ENCODE data around the gene USF1.

The USF1 gene

DNA sequence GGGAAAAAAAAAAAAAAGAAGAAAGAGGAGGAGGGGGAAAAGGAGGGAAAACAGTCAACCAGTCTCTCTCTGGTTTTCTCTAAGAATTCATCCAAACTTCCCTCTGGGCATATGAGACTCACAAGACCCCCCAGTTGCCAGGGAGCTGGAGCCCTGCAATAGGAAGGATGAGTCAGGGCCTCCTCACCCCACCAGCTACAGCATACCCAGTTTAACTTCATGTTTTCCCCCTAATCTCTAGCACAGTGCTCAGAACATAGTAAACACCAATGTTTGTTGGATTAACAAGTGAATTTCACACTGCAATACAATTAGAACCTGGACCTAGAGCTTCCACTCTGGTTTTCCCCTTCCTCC is 32.7 kb downstream of the USF1 start:
- no peak overlapping the region for H4K8ac ChIP-seq (ENCODE audit: low read depth, low read length)
- H2BK5ac ChIP-seq (ENCODE audit: low read length), result no peak overlapping the region
- H3K4me2 ChIP-seq (ENCODE audit: low read length), result no peak overlapping the region
- DNase-seq, result no peak
- H3K27me3 ChIP-seq (ENCODE audit: insufficient read depth, low read length, poor library complexity), result no peaks in the 10 kb centered on the region
- H3K4ac ChIP-seq (ENCODE audit: low read depth, low read length), result no peak overlapping the region
- no peak overlapping the region for H3K4me3 ChIP-seq (ENCODE audit: low read length)
- no peak overlapping the region for H2AK5ac ChIP-seq (ENCODE audit: low read length)
- no peak overlapping the region for H3K27ac ChIP-seq (ENCODE audit: low read depth, low read length)
- no peak overlapping the region for H4K5ac ChIP-seq (ENCODE audit: low read length)
- no peak overlapping the region for H2BK15ac ChIP-seq (replicated peaks; ENCODE audit: low read depth)
- H3K79me2 ChIP-seq (ENCODE audit: control insufficient read depth, insufficient read depth, low read length), result peaks cover 73% of the 10 kb centered on the region
- peaks cover 12% of the 10 kb centered on the region for H3K4me1 ChIP-seq (ENCODE audit: control insufficient read depth, low read depth, low read length)
- H2BK120ac ChIP-seq (ENCODE audit: low read depth, low read length), result no peak overlapping the region
- H3K9ac ChIP-seq (ENCODE audit: low read length), result no peak overlapping the region
- H3K23ac ChIP-seq (ENCODE audit: low read length), result no peak overlapping the region
- H3K36me3 ChIP-seq (ENCODE audit: control insufficient read depth, insufficient read depth, low read length), result no peaks in the 10 kb centered on the region
- peaks cover 12% of the 10 kb centered on the region for H3K79me1 ChIP-seq (ENCODE audit: low read length)
- H3K18ac ChIP-seq (ENCODE audit: low read length), result no peak overlapping the region
- H3K56ac ChIP-seq (ENCODE audit: low read length), result no peak overlapping the region

DNA sequence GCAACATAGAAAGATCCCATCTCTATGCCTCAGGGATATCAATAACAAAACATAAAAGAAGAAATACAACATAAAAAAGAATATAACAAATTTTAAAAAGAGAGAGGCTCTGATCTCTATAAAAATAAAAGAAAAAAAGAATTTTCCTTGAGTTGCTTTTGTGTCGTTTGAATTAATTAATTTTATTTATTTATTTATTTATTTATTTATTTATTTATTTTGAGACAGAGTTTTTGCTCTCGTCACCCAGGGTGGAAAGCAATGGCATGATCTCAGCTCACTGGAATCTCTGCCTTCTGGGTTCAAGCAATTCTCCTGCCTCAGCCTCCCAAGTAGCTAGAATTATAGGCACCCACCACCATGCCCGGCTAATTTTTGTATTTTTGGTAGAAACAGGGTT is 33.4 kb downstream of the USF1 start:
- Histone ChIP-seq H3K79me2 (ENCODE audit: control insufficient read depth, insufficient read depth, low read length) (peaks cover 73% of the 10 kb centered on the region), H4K8ac (ENCODE audit: low read depth, low read length) (no peak overlapping the region), H3K36me3 (ENCODE audit: control insufficient read depth, insufficient read depth, low read length) (no peaks in the 10 kb centered on the region), H2BK120ac (ENCODE audit: low read depth, low read length) (no peak overlapping the region), H3K56ac (ENCODE audit: low read length) (no peak overlapping the region), H3K18ac (ENCODE audit: low read length) (no peak overlapping the region), H2AK5ac (ENCODE audit: low read length) (no peak overlapping the region), H3K27ac (ENCODE audit: low read depth, low read length) (no peak overlapping the region), H3K23ac (ENCODE audit: low read length) (no peak overlapping the region), H2BK15ac (replicated peaks; ENCODE audit: low read depth) (no peak overlapping the region), H2BK5ac (ENCODE audit: low read length) (no peak overlapping the region), H3K79me1 (ENCODE audit: low read length) (peaks cover 13% of the 10 kb centered on the region), H3K9ac (ENCODE audit: low read length) (no peak overlapping the region), H3K4me2 (ENCODE audit: low read length) (no peak overlapping the region), H3K27me3 (ENCODE audit: insufficient read depth, low read length, poor library complexity) (no peaks in the 10 kb centered on the region), H4K5ac (ENCODE audit: low read length) (no peak overlapping the region), H3K4me1 (ENCODE audit: control insufficient read depth, low read depth, low read length) (peaks cover 9% of the 10 kb centered on the region), H3K4me3 (ENCODE audit: low read length) (no peak overlapping the region), H3K4ac (ENCODE audit: low read depth, low read length) (no peak overlapping the region)
- no peak for DNase-seq
- WGBS (ENCODE audit: extremely low coverage, insufficient coverage, low lambda C conversion rate), result no CpG with 5 or more reads among the region's 3 CpGs

DNA sequence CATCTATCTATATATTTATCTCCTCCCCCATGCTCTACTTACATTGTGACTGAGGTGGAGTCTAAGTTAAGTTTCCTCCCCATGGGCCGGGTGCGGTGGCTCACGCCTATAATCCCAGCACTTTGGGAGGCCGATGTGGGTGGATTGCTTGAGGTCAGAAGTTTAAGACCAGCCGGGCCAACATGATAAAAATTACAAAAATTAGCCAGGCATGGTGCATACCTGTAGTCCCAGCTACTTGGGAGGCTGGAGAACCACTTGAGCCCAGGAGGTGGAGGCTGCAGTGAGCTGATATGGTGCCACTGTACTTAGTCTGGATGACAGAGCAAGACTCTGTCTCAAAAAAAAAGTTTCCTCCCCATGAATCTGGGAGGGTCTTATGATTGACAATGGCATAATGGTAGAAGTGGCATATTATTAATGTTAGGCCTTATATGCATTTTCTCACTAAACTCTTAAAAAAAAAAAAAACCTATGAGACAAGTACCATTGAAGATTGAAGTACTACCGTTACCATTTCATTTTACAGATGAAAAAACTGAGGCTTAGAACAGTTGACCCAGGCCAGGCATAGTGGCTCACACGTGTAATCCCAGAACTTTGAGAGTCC is 36.1 kb downstream of the USF1 start:
- H3K79me2 ChIP-seq (ENCODE audit: control insufficient read depth, insufficient read depth, low read length), result peaks cover 79% of the 10 kb centered on the region
- no CpG with 5 or more reads among the region's 7 CpGs for WGBS (ENCODE audit: extremely low coverage, insufficient coverage, low lambda C conversion rate)

DNA sequence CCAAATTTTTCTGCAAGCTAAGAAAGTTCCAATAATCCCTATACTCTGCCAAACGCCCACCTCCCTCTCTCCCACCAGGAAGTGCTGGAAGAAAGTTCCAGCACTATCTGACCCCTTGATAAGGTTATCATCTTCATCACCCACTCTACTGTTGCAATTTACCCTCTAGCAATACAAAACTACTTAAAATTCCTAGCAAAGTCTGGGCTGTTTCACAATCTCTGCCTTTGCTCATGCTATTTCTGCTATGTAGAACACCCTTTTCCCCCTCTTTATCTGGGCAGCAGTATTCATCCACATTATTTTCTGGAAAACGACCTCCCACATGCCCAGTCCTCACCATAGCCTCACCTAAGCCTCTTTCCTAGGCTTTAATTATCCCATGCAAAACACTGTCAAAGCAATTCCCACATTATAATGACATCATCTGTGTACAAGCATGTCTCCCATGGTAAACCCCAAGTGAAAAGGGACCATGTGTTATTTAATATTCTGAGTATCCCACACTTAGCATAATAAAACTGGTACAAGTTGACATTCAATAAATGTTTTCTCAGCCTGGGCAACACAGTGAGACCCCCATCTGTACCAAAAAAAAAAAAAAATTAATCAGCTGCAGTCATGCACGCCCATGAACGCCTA is 36.8 kb downstream of the USF1 start:
- H3K18ac ChIP-seq (ENCODE audit: low read length), result no peak overlapping the region

More for the DNA sequence above, 36.1 kb downstream of the USF1 start:
- no peak overlapping the region for H2BK5ac ChIP-seq (ENCODE audit: low read length)
- H3K4me2 ChIP-seq (ENCODE audit: low read length), result no peak overlapping the region
- H4K5ac ChIP-seq (ENCODE audit: low read length), result no peak overlapping the region
- H4K8ac ChIP-seq (ENCODE audit: low read depth, low read length), result no peak overlapping the region
- H2BK120ac ChIP-seq (ENCODE audit: low read depth, low read length), result no peak overlapping the region
- no peak overlapping the region for H3K27ac ChIP-seq (ENCODE audit: low read depth, low read length)
- no peak overlapping the region for H2AK5ac ChIP-seq (ENCODE audit: low read length)
- no peak overlapping the region for H3K4me3 ChIP-seq (ENCODE audit: low read length)
- no peak overlapping the region for H2BK15ac ChIP-seq (replicated peaks; ENCODE audit: low read depth)
- no peak overlapping the region for H3K23ac ChIP-seq (ENCODE audit: low read length)
- peaks cover 15% of the 10 kb centered on the region for H3K79me1 ChIP-seq (ENCODE audit: low read length)
- no peak overlapping the region for H3K18ac ChIP-seq (ENCODE audit: low read length)
- DNase-seq, result no peak
- H3K36me3 ChIP-seq (ENCODE audit: control insufficient read depth, insufficient read depth, low read length), result no peaks in the 10 kb centered on the region
- peaks cover 10% of the 10 kb centered on the region for H3K4me1 ChIP-seq (ENCODE audit: control insufficient read depth, low read depth, low read length)
- H3K27me3 ChIP-seq (ENCODE audit: insufficient read depth, low read length, poor library complexity), result no peaks in the 10 kb centered on the region
- no peak overlapping the region for H3K9ac ChIP-seq (ENCODE audit: low read length)
- H3K4ac ChIP-seq (ENCODE audit: low read depth, low read length), result no peak overlapping the region
- H3K56ac ChIP-seq (ENCODE audit: low read length), result no peak overlapping the region

DNA sequence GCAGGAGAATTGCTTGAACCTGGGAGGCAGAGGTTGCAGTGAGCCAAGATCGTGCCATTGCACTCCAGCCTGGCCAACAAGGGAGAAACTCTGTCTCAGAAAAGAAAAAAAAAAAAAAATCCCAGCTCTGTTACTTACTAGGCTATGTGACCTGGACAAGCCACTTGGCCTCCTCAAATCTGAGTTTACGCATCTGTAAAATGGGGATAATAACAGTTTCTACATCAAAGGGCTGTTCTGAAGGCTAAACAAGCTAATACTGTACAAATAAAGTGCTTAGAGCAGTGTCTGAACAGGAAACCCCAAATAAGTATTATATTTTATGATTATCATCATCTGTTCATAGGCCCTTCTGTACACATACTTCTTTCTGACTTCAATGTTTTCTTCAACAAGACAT is 38.4 kb downstream of the USF1 start:
- H3K4ac ChIP-seq (ENCODE audit: low read depth, low read length), result no peak overlapping the region
- no peak for DNase-seq
- WGBS (ENCODE audit: extremely low coverage, insufficient coverage, low lambda C conversion rate), result no CpG with 5 or more reads among the region's 2 CpGs

More for the DNA sequence above, 36.8 kb downstream of the USF1 start:
- no peak overlapping the region for H4K8ac ChIP-seq (ENCODE audit: low read depth, low read length)
- no peak overlapping the region for H2AK5ac ChIP-seq (ENCODE audit: low read length)
- no peaks in the 10 kb centered on the region for H3K27me3 ChIP-seq (ENCODE audit: insufficient read depth, low read length, poor library complexity)
- no peak overlapping the region for H3K27ac ChIP-seq (ENCODE audit: low read depth, low read length)
- WGBS (ENCODE audit: extremely low coverage, insufficient coverage, low lambda C conversion rate), result no CpG with 5 or more reads among the region's 4 CpGs
- peaks cover 6% of the 10 kb centered on the region for H3K4me1 ChIP-seq (ENCODE audit: control insufficient read depth, low read depth, low read length)
- no peak overlapping the region for H3K56ac ChIP-seq (ENCODE audit: low read length)
- H4K5ac ChIP-seq (ENCODE audit: low read length), result no peak overlapping the region
- H3K23ac ChIP-seq (ENCODE audit: low read length), result no peak overlapping the region
- no peak overlapping the region for H2BK5ac ChIP-seq (ENCODE audit: low read length)
- DNase-seq, result peak; percentile 70
- H3K4ac ChIP-seq (ENCODE audit: low read depth, low read length), result no peak overlapping the region
- no peaks in the 10 kb centered on the region for H3K36me3 ChIP-seq (ENCODE audit: control insufficient read depth, insufficient read depth, low read length)
- no peak overlapping the region for H2BK120ac ChIP-seq (ENCODE audit: low read depth, low read length)
- H3K79me2 ChIP-seq (ENCODE audit: control insufficient read depth, insufficient read depth, low read length), result peaks cover 80% of the 10 kb centered on the region
- peaks cover 13% of the 10 kb centered on the region for H3K79me1 ChIP-seq (ENCODE audit: low read length)
- H3K9ac ChIP-seq (ENCODE audit: low read length), result no peak overlapping the region
- no peak overlapping the region for H3K4me2 ChIP-seq (ENCODE audit: low read length)
- H2BK15ac ChIP-seq (replicated peaks; ENCODE audit: low read depth), result no peak overlapping the region
- H3K4me3 ChIP-seq (ENCODE audit: low read length), result no peak overlapping the region

DNA sequence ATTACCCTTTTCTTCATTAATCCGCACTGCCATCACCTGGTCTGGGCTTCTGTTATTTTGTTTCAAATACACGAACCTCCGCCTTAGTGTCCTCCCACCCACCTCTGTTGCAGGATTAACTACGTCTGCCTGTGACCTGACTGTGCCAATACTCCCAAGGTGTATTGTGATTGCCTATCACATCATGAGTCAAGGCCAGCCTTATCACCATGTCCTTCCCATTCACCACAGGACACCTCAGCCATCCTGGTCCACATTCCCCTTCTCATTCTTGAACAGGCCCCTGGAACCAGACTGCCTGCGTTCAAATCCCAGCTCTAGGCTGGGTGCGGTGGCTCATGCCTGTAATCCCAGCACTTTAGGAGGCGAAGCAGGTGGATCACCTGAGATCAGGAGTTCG is 39.2 kb downstream of the USF1 start:
- no peak overlapping the region for H3K4me2 ChIP-seq (ENCODE audit: low read length)
- peaks cover 4% of the 10 kb centered on the region for H3K4me1 ChIP-seq (ENCODE audit: control insufficient read depth, low read depth, low read length)
- H3K79me2 ChIP-seq (ENCODE audit: control insufficient read depth, insufficient read depth, low read length), result peaks cover 64% of the 10 kb centered on the region
- no peak overlapping the region for H3K4me3 ChIP-seq (ENCODE audit: low read length)
- no peak overlapping the region for H3K56ac ChIP-seq (ENCODE audit: low read length)
- no peaks in the 10 kb centered on the region for H3K36me3 ChIP-seq (ENCODE audit: control insufficient read depth, insufficient read depth, low read length)
- H2BK5ac ChIP-seq (ENCODE audit: low read length), result no peak overlapping the region
- no peak overlapping the region for H4K5ac ChIP-seq (ENCODE audit: low read length)
- H3K4ac ChIP-seq (ENCODE audit: low read depth, low read length), result no peak overlapping the region
- H3K23ac ChIP-seq (ENCODE audit: low read length), result no peak overlapping the region
- no peak overlapping the region for H3K9ac ChIP-seq (ENCODE audit: low read length)
- H2AK5ac ChIP-seq (ENCODE audit: low read length), result no peak overlapping the region
- no peak overlapping the region for H2BK120ac ChIP-seq (ENCODE audit: low read depth, low read length)
- DNase-seq, result peak; percentile 87
- no peak overlapping the region for H3K27ac ChIP-seq (ENCODE audit: low read depth, low read length)
- no peak overlapping the region for H4K8ac ChIP-seq (ENCODE audit: low read depth, low read length)
- no peak overlapping the region for H3K18ac ChIP-seq (ENCODE audit: low read length)
- peaks cover 13% of the 10 kb centered on the region for H3K79me1 ChIP-seq (ENCODE audit: low read length)
- no CpG with 5 or more reads among the region's 8 CpGs for WGBS (ENCODE audit: extremely low coverage, insufficient coverage, low lambda C conversion rate)
- H3K27me3 ChIP-seq (ENCODE audit: insufficient read depth, low read length, poor library complexity), result no peaks in the 10 kb centered on the region
- H2BK15ac ChIP-seq (replicated peaks; ENCODE audit: low read depth), result no peak overlapping the region

More for the DNA sequence above, 38.4 kb downstream of the USF1 start:
- H3K4me1 ChIP-seq (ENCODE audit: control insufficient read depth, low read depth, low read length), result peaks cover 4% of the 10 kb centered on the region
- no peak overlapping the region for H2BK5ac ChIP-seq (ENCODE audit: low read length)
- no peak overlapping the region for H3K56ac ChIP-seq (ENCODE audit: low read length)
- H2AK5ac ChIP-seq (ENCODE audit: low read length), result no peak overlapping the region
- H3K27ac ChIP-seq (ENCODE audit: low read depth, low read length), result no peak overlapping the region
- H3K36me3 ChIP-seq (ENCODE audit: control insufficient read depth, insufficient read depth, low read length), result no peaks in the 10 kb centered on the region
- no peak overlapping the region for H2BK15ac ChIP-seq (replicated peaks; ENCODE audit: low read depth)
- H3K23ac ChIP-seq (ENCODE audit: low read length), result no peak overlapping the region
- H3K4me2 ChIP-seq (ENCODE audit: low read length), result no peak overlapping the region
- no peak overlapping the region for H2BK120ac ChIP-seq (ENCODE audit: low read depth, low read length)
- no peak overlapping the region for H4K8ac ChIP-seq (ENCODE audit: low read depth, low read length)
- H3K9ac ChIP-seq (ENCODE audit: low read length), result no peak overlapping the region
- peaks cover 68% of the 10 kb centered on the region for H3K79me2 ChIP-seq (ENCODE audit: control insufficient read depth, insufficient read depth, low read length)
- no peak overlapping the region for H4K5ac ChIP-seq (ENCODE audit: low read length)
- H3K79me1 ChIP-seq (ENCODE audit: low read length), result peaks cover 12% of the 10 kb centered on the region
- no peak overlapping the region for H3K18ac ChIP-seq (ENCODE audit: low read length)
- H3K4me3 ChIP-seq (ENCODE audit: low read length), result no peak overlapping the region
- no peaks in the 10 kb centered on the region for H3K27me3 ChIP-seq (ENCODE audit: insufficient read depth, low read length, poor library complexity)
